ENCODE measurements around the gene MAGEL2.
A peak's percentile ranks its signal among the peaks of the same experiment; 100 is the strongest.

The MAGEL2 gene

GRCh38 chr15:23647421-23648370 is at the start of gene MAGEL2:
MAGEL2 (minus strand) TSS chr15:23647867; CDS start chr15:23647742, 125 bp downstream.
- DNase-seq (no peak), ATAC-seq (no peak)
- Mint-ChIP-seq H3K27me3 (peaks cover 6% of the 10 kb centered on the region), H3K4me3 (no peak within 1 kb of the TSS), H3K27ac (no peak within 1 kb of the TSS), H3K36me3 (ENCODE audit: low read depth) (no peaks in the 10 kb centered on the region), H3K9me3 (no peaks in the 10 kb centered on the region), H3K4me1 (no peaks in the 10 kb centered on the region)

GRCh38 chr15:23695282-23695681 is 47.6 kb upstream of the MAGEL2 start:
- peaks cover 2% of the 10 kb centered on the region for H3K27me3 Mint-ChIP-seq
- no peak overlapping the region for H3K4me3 Mint-ChIP-seq
- ATAC-seq (no peak), DNase-seq (no peak)
- H3K36me3 Mint-ChIP-seq (ENCODE audit: low read depth), result no peaks in the 10 kb centered on the region
- H3K4me1 Mint-ChIP-seq, result no peaks in the 10 kb centered on the region
- H3K9me3 Mint-ChIP-seq, result no peaks in the 10 kb centered on the region
- H3K27ac Mint-ChIP-seq, result no peak overlapping the region

GRCh38 chr15:23694592-23694991 is 46.9 kb upstream of the MAGEL2 start:
- Mint-ChIP-seq H3K4me1 (no peaks in the 10 kb centered on the region), H3K36me3 (ENCODE audit: low read depth) (no peaks in the 10 kb centered on the region), H3K27me3 (peaks cover 4% of the 10 kb centered on the region), H3K9me3 (no peaks in the 10 kb centered on the region), H3K27ac (no peak overlapping the region), H3K4me3 (no peak overlapping the region)
- no peak for ATAC-seq
- DNase-seq, result no peak

GRCh38 chr15:23690450-23690852 is 42.8 kb upstream of the MAGEL2 start:
- ATAC-seq, result no peak
- Mint-ChIP-seq H3K27ac (no peak overlapping the region), H3K4me3 (no peak overlapping the region), H3K36me3 (ENCODE audit: low read depth) (no peaks in the 10 kb centered on the region), H3K27me3 (peaks cover 10% of the 10 kb centered on the region), H3K9me3 (no peaks in the 10 kb centered on the region), H3K4me1 (no peaks in the 10 kb centered on the region)
- no peak for DNase-seq

DNA sequence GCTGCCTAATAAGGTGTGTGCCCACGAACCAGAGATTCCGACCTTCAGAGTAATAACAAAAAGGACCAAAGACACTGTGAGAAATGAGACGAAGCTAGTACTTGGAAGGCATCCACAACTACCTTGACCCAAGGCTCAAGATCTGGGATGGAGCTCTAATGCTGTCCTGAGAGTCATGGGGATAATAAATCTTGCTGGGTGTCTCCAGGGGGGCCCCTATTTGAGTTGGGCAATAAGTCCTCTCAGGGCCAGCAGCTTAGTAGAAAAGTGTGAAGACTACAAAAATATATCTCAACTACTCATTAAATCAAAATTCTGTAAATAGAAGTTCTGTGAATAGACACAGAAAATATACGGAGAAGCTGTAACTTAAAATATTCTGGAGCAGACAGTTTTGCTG is 42.3 kb upstream of the MAGEL2 start:
- ATAC-seq (no peak), DNase-seq (no peak)
- Mint-ChIP-seq H3K9me3 (no peaks in the 10 kb centered on the region), H3K36me3 (ENCODE audit: low read depth) (no peaks in the 10 kb centered on the region), H3K4me1 (no peaks in the 10 kb centered on the region), H3K4me3 (no peak overlapping the region), H3K27me3 (peaks cover 10% of the 10 kb centered on the region), H3K27ac (no peak overlapping the region)

DNA sequence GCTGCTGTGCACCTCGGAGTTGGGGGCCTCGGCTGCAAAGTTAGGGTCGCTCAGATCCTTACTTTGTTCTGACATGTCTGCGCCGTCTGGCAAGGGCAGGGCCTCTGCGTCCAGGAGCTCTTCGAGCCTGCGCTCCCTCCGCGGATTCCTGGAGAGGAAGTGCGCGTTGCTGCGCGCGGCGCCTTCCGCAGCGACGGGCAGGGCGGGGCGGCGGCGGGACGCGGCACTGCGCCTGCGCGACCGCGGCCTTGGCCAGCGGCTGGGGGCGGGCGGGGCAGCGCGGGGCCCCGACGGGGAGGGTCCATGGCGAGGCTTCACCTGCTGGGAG is 39.4 kb upstream of the MAGEL2 start, which contains the start of gene NDN:
Gene NDN (minus strand): TSS at position 163 of the 328 bp plus-strand sequence. CDS start 88 bp downstream, at position 75.
- H3K9me3 Mint-ChIP-seq, result no peaks in the 10 kb centered on the region
- H3K4me3 Mint-ChIP-seq, result no peak within 1 kb of the TSS
- no peaks in the 10 kb centered on the region for H3K36me3 Mint-ChIP-seq (ENCODE audit: low read depth)
- H3K27ac Mint-ChIP-seq, result no peak within 1 kb of the TSS
- peak; percentile 1 for DNase-seq
- no peaks in the 10 kb centered on the region for H3K4me1 Mint-ChIP-seq
- ATAC-seq, result peak; percentile 36
- peaks cover 8% of the 10 kb centered on the region for H3K27me3 Mint-ChIP-seq

DNA sequence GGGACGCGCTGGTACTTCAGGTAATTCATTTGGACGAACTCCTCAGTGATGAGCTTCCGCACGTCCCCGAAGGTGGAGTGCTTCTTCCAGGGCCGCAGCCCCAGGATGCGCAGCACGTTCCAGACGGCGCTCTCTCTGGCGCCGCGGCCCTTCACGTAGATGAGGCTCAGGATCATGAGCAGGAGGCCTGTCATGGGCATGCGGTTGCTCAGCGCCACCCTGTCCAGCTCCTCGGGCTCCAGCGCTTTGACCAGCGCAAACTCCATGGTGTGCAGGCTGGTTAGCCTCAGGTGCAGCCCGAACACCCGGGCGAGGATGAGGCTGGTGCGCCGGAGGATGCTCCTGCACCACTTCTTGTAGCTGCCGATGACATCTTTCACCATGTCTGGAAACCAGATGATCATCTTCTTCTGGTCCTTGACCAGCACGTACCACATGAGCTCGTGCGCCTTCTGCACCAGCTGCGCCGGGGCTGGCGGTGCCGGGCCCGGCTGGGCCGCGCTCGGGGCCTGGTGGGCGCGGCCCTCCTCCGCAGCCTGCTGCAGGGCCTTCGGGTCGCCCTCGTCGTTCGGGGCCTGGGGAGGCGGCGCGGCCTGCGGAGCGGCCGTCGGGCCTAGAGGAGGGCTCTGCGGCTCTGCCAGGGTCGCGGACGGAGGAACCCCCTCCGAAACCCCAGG is 38.9 kb upstream of the MAGEL2 start:
- Mint-ChIP-seq H3K27ac (no peak overlapping the region), H3K27me3 (peaks cover 8% of the 10 kb centered on the region), H3K36me3 (ENCODE audit: low read depth) (no peaks in the 10 kb centered on the region), H3K4me1 (no peaks in the 10 kb centered on the region), H3K4me3 (no peak overlapping the region), H3K9me3 (no peaks in the 10 kb centered on the region)
- DNase-seq, result no peak
- no peak for ATAC-seq

DNA sequence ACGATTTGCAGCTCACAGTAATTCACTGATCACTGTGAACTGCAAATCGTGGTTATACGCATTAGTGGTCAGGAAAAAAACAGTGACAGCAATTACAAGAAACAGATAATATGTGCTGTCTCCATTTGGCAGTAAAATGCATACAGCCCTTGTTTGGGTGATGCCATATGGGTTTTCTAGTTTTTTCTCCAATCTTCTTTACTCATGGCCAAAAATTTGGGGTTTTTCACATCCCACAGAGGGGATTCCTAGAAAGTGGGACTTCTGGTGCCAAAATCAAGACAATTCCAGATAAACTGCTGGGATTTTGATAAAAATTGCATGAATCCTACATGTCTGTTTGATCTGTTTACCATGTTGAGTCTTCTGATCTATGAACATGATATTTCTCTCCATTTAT is 23.8 kb upstream of the MAGEL2 start:
- Mint-ChIP-seq H3K4me1 (no peaks in the 10 kb centered on the region), H3K36me3 (ENCODE audit: low read depth) (no peaks in the 10 kb centered on the region), H3K4me3 (no peak overlapping the region), H3K27me3 (no peaks in the 10 kb centered on the region), H3K9me3 (no peaks in the 10 kb centered on the region), H3K27ac (no peak overlapping the region)
- ATAC-seq (no peak), DNase-seq (no peak)

- Mint-ChIP-seq H3K27ac (no peak overlapping the region), H3K27me3 (no peaks in the 10 kb centered on the region), H3K4me3 (no peak overlapping the region), H3K36me3 (ENCODE audit: low read depth) (no peaks in the 10 kb centered on the region), H3K4me1 (no peaks in the 10 kb centered on the region), H3K9me3 (no peaks in the 10 kb centered on the region)
- ATAC-seq, result no peak
- DNase-seq, result no peak
These were observed 23.3 kb upstream of the MAGEL2 start for GRCh38 chr15:23670970-23671369.

DNA sequence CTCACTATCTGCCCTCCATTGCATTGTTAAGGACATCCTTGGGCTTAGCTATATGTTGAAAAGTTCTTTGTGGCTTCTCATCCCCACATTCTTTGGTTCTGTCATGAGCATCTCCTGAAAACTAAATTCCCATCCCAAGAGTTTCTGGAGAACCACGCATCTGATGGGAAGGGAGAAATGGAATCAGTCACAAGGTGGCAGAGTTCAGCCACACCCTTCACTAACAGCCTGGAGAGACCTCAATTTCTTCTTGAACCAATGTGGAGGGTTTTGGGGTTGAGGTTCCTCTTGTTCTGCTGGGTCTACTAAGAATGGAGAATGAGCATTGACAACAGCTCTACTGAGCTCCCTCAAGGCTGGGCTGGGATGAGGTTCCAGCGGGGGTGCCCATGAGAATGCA is 15.6 kb upstream of the MAGEL2 start:
- DNase-seq, result no peak
- ATAC-seq, result no peak
- Mint-ChIP-seq H3K27ac (no peak overlapping the region), H3K4me1 (no peaks in the 10 kb centered on the region), H3K4me3 (no peak overlapping the region), H3K9me3 (peaks cover 5% of the 10 kb centered on the region), H3K36me3 (ENCODE audit: low read depth) (no peaks in the 10 kb centered on the region), H3K27me3 (no peaks in the 10 kb centered on the region)

GRCh38 chr15:23648920-23649515 is 1.4 kb upstream of the MAGEL2 start:
- H3K27me3 Mint-ChIP-seq, result peaks cover 6% of the 10 kb centered on the region
- DNase-seq (peak; percentile 45), ATAC-seq (no peak)
- H3K27ac Mint-ChIP-seq, result no peak overlapping the region
- no peak overlapping the region for H3K4me3 Mint-ChIP-seq
- no peaks in the 10 kb centered on the region for H3K36me3 Mint-ChIP-seq (ENCODE audit: low read depth)
- H3K9me3 Mint-ChIP-seq, result no peaks in the 10 kb centered on the region
- no peaks in the 10 kb centered on the region for H3K4me1 Mint-ChIP-seq

DNA sequence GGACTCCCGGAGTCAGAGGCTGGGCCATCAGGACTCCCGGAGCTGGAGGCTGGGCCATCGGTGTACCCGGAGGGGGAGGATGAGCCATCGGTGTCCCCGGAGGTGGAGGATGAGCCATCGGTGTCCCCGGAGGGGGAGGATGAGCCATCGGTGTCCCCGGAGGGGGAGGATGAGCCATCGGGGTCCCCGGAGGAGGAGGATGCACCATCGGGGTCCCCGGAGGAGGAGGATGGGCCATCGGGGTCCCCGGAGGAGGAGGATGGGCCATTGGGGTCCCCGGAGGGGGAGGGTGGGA is 719 bp downstream of the MAGEL2 start:
- H3K27ac Mint-ChIP-seq, result no peak overlapping the region
- peaks cover 6% of the 10 kb centered on the region for H3K27me3 Mint-ChIP-seq
- no peaks in the 10 kb centered on the region for H3K9me3 Mint-ChIP-seq
- H3K4me1 Mint-ChIP-seq, result no peaks in the 10 kb centered on the region
- ATAC-seq (no peak), DNase-seq (no peak)
- H3K4me3 Mint-ChIP-seq, result no peak overlapping the region
- no peaks in the 10 kb centered on the region for H3K36me3 Mint-ChIP-seq (ENCODE audit: low read depth)

DNA sequence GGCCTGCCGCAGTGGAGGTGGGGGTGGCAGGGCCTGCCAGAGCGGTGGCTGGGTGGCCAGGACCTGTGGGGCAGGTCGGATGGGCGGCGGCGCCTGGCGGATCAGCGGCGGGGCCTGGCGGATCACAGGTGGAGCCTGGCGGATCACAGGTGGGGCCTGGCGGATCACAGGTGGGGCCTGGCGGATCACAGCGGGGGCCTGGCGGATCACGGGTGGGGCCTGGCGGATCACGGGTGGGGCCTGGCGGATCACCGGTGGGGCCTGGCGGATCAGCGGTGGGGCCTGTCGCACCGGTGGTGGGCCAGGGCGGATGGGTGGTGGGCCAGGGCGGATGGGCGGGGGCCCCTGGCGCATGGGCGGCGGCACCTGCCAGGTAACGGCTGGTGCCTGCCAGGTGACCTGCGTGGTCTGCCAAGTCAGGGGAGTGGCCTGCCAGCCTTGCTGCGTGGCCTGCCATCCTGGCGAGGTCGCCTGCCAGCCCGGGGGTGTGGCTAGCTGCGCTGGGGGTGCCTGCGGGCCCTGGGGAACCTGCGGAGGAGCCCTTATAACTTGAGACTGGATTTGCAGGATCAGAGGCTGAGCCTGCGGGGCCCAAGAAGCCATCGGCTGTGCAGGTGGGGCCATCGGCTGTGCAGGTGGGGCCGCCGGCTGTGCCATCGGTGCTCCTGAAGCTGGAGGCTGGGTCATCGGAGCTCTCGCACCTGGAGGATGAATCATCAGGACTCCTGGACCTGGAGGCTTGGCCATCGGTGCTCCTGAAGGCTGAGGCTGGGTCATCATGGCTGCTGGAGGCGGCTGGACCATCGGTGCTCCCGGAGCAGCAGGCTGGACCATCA is 1.3 kb downstream of the MAGEL2 start:
- no peaks in the 10 kb centered on the region for H3K9me3 Mint-ChIP-seq

GRCh38 chr15:23645371-23646164 is 2.1 kb downstream of the MAGEL2 start:
- no peaks in the 10 kb centered on the region for H3K4me1 Mint-ChIP-seq
- DNase-seq (no peak), ATAC-seq (no peak)
- no peak overlapping the region for H3K27ac Mint-ChIP-seq
- peaks cover 6% of the 10 kb centered on the region for H3K27me3 Mint-ChIP-seq
- no peaks in the 10 kb centered on the region for H3K36me3 Mint-ChIP-seq (ENCODE audit: low read depth)
- H3K4me3 Mint-ChIP-seq, result no peak overlapping the region
- no peaks in the 10 kb centered on the region for H3K9me3 Mint-ChIP-seq

More for the DNA sequence above, 1.3 kb downstream of the MAGEL2 start:
- no peak overlapping the region for H3K4me3 Mint-ChIP-seq
- DNase-seq (no peak), ATAC-seq (no peak)
- peaks cover 6% of the 10 kb centered on the region for H3K27me3 Mint-ChIP-seq
- H3K27ac Mint-ChIP-seq, result no peak overlapping the region
- no peaks in the 10 kb centered on the region for H3K36me3 Mint-ChIP-seq (ENCODE audit: low read depth)
- no peaks in the 10 kb centered on the region for H3K4me1 Mint-ChIP-seq
